Peyer's patch (tissue), 4 donors: ENCODE data around the gene SLC12A6.

Source experiments
- CTCF ChIP-seq, 6 experiments: fragments of 450-650 bp in 4 of 6; fragments of 200-600 bp in 2 of 6; sonication (generic) in 1 of 6; IDR thresholded peaks; one replicate each; pipeline ENCODE4 v1.5.1; 2017 to 2019; ENCODE audit warnings: antibody characterized with exemption in 6 of 6, mild to moderate bottlenecking in 3 of 6, moderate library complexity in 1 of 6
- POLR2A ChIP-seq, 2 donors: fragments of 450-650 bp; IDR thresholded peaks; one replicate each; pipeline ENCODE4 v1.5.1; 2017; ENCODE audit warnings: antibody characterized with exemption in 2 of 2, mild to moderate bottlenecking in 2 of 2, moderate library complexity in 2 of 2

- TF ChIP-seq CTCF (IDR thresholded peaks at IDR 0.05) = no peak
- TF ChIP-seq POLR2A (IDR thresholded peaks at IDR 0.05) = no peak
Observed at GRCh38 chr15:34259566-34259965, 78.0 kb downstream of the SLC12A6 start.
